Natural killer cell (primary cell): ENCODE measurements around the gene SPOCK2. TPM values are rescaled to one million over a fixed set of nuclear protein-coding genes. Genes with fewer than 3 reads are reported as not detected.

Experiments
- ATAC-seq, 3 donors: fragments of 150-1000 bp in 2 of 3; fragments of 200-7000 bp in 1 of 3; cut with Tn5 transposase; 1 replicate in 1 of 3; 2 replicates in 2 of 3; pipeline ENCODE4 v1.10.0; 2021; ENCODE audit warnings: mild to moderate bottlenecking in 2 of 3, moderate library complexity in 2 of 3
- DNase-seq, 2 donors: peaks; one replicate each; pipeline versions ENCODE4 v3.0.0 to v3.0.0-alpha.2; 2013 to 2021; ENCODE audit warnings: mixed read lengths in 1 of 2
- H3K27ac ChIP-seq: one replicate; pipeline ENCODE4 v1.5.1; 2013; ENCODE audit warnings: mild to moderate bottlenecking, low read length
- H3K27me3 ChIP-seq: one replicate; pipeline ENCODE4 v1.6.1; 2013; ENCODE audit warnings: low read length; ENCODE audit not compliant: control insufficient read depth, insufficient read depth
- H3K36me3 ChIP-seq: one replicate; pipeline ENCODE4 v1.6.1; 2013; ENCODE audit warnings: low read length; ENCODE audit not compliant: control insufficient read depth, insufficient read depth
- H3K4me1 ChIP-seq: one replicate; pipeline ENCODE4 v1.6.1; 2013; ENCODE audit warnings: low read length; ENCODE audit not compliant: control insufficient read depth, insufficient read depth
- H3K4me3 ChIP-seq: one replicate; pipeline ENCODE4 v1.5.1; 2013; ENCODE audit warnings: low read length
- H3K9me3 ChIP-seq: one replicate; pipeline ENCODE4 v1.6.1; 2013; ENCODE audit warnings: low read length; ENCODE audit not compliant: control insufficient read depth, insufficient read depth
- H3K27ac Mint-ChIP-seq, 2 donors: one replicate each; pipeline ENCODE4 v1.8.0; 2022; ENCODE audit warnings: mild to moderate bottlenecking in 2 of 2, mixed read lengths in 2 of 2, moderate library complexity in 1 of 2
- H3K27me3 Mint-ChIP-seq, 2 donors: one replicate each; pipeline ENCODE4 v1.8.0; 2022; ENCODE audit warnings: low read depth in 2 of 2, mixed read lengths in 2 of 2
- H3K36me3 Mint-ChIP-seq: one replicate; pipeline ENCODE4 v1.8.0; 2022; ENCODE audit warnings: mixed read lengths
- H3K4me1 Mint-ChIP-seq, 2 donors: one replicate each; pipeline ENCODE4 v1.8.0; 2022; ENCODE audit warnings: mixed read lengths in 2 of 2
- H3K4me3 Mint-ChIP-seq: one replicate; pipeline ENCODE4 v1.8.0; 2022; ENCODE audit warnings: mild to moderate bottlenecking, moderate library complexity, mixed read lengths
- H3K9me3 Mint-ChIP-seq, 2 donors: one replicate each; pipeline ENCODE4 v1.8.0; 2022; ENCODE audit warnings: mixed read lengths in 2 of 2
- WGBS: methylation state at CpG from one replicate; pipeline ENCODE4 v1.1.7; 2013; ENCODE audit warnings: missing lambda C conversion rate; ENCODE audit not compliant: insufficient coverage; 5-methylcytosine and 5-hydroxymethylcytosine counted together
- intact Hi-C: fragments of 100-400 bp; cut with micrococcal nuclease; formaldehyde crosslinking; loops from one replicate; pipeline ENCODE4 v1.14.2; 2022
- total RNA-seq, 4 donors: library from RNA; stranded (reverse); fragments of 120-200 nt in 1 of 4; gene quantifications; one replicate each; pipeline versions ENCODE4 v1.2.3 to v1.2.4, GENCODE V29; 2013 to 2022
- TF ChIP-seq, protein P1 (sequence below): fragments of 200-600 bp; IDR thresholded peaks from one replicate; pipeline ENCODE4 v1.8.0; 2022; ENCODE audit warnings: antibody characterized with exemption

The SPOCK2 gene
- total RNA-seq, 3 donors from 2014 or later (not counting 1 experiment from before 2014, with no cell fraction given) = 258 to 329 (median 293) TPM

DNA sequence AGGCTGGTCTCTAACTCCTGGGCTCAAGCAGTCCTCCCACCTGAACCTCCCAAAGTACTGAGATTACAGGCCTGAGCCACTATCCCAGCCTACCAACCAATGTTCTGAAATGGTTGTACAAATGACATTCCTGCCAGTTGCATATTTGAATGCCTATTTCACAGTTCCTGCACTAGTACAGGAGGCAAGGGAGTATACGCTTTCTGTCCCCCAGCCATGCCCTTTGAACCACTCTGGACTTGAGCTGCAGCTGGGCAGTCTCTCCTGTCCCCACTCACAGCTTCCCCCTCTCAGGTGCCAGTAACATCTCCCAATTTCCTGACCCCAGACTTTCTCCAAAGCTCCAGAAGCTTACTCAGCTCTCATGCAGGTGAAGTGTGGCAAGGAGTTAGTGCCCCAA lies 58.9 kb downstream of the SPOCK2 start:
- H3K27ac Mint-ChIP-seq = no peak overlapping the region
- no peak overlapping the region for H3K27ac ChIP-seq
- no peaks in the 10 kb centered on the region for H3K27me3 ChIP-seq
- TF ChIP-seq, protein P1, sequence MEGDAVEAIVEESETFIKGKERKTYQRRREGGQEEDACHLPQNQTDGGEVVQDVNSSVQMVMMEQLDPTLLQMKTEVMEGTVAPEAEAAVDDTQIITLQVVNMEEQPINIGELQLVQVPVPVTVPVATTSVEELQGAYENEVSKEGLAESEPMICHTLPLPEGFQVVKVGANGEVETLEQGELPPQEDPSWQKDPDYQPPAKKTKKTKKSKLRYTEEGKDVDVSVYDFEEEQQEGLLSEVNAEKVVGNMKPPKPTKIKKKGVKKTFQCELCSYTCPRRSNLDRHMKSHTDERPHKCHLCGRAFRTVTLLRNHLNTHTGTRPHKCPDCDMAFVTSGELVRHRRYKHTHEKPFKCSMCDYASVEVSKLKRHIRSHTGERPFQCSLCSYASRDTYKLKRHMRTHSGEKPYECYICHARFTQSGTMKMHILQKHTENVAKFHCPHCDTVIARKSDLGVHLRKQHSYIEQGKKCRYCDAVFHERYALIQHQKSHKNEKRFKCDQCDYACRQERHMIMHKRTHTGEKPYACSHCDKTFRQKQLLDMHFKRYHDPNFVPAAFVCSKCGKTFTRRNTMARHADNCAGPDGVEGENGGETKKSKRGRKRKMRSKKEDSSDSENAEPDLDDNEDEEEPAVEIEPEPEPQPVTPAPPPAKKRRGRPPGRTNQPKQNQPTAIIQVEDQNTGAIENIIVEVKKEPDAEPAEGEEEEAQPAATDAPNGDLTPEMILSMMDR = no peak
- no peak overlapping the region for H3K4me3 ChIP-seq
- H3K36me3 Mint-ChIP-seq = no peaks in the 10 kb centered on the region
- no peaks in the 10 kb centered on the region for H3K9me3 ChIP-seq
- H3K4me1 ChIP-seq = no peaks in the 10 kb centered on the region
- H3K4me1 Mint-ChIP-seq = no peaks in the 10 kb centered on the region
- intact Hi-C loops = no loop called here
- ATAC-seq (no peak), DNase-seq (no peak)
- H3K4me3 Mint-ChIP-seq = no peak overlapping the region
- no peaks in the 10 kb centered on the region for H3K36me3 ChIP-seq
- WGBS = 95% methylated on average over 1 of the region's 1 CpG
- H3K27me3 Mint-ChIP-seq = peaks cover 9% of the 10 kb centered on the region in 2 donors
- H3K9me3 Mint-ChIP-seq = no peaks in the 10 kb centered on the region

DNA sequence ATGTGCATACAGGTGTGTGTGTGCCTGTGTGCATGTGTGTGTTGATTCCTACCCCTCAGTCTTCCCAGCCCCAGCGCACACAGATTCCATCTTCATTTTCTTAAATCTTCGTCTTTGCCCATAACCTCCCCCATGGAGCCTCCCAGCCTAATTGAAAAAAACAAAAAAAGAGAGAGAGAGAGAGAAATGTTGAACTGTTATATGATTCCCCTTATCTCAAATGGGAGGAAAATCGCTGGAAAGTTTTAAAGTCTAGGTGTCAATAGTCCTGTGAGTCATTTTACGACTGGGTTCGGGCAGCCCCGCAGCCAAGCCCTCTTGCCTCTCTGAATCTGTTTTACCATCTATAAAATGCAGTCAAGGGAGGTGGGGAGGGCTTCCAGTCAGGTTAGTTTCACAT lies 60.9 kb downstream of the SPOCK2 start:
- Mint-ChIP-seq H3K9me3 (no peaks in the 10 kb centered on the region), H3K4me3 (no peak overlapping the region), H3K27me3 (peaks cover 9% of the 10 kb centered on the region in 2 donors), H3K27ac (no peak overlapping the region), H3K4me1 (no peaks in the 10 kb centered on the region), H3K36me3 (no peaks in the 10 kb centered on the region)
- no peak for DNase-seq
- WGBS = 78% methylated on average over 4 of the region's 6 CpGs
- H3K27ac ChIP-seq = no peak overlapping the region
- H3K9me3 ChIP-seq = no peaks in the 10 kb centered on the region
- H3K4me3 ChIP-seq = no peak overlapping the region
- TF ChIP-seq, protein P1 = no peak
- H3K36me3 ChIP-seq = no peaks in the 10 kb centered on the region
- no peaks in the 10 kb centered on the region for H3K4me1 ChIP-seq
- intact Hi-C loops = no loop called here
- H3K27me3 ChIP-seq = no peaks in the 10 kb centered on the region
- no peak for ATAC-seq

DNA sequence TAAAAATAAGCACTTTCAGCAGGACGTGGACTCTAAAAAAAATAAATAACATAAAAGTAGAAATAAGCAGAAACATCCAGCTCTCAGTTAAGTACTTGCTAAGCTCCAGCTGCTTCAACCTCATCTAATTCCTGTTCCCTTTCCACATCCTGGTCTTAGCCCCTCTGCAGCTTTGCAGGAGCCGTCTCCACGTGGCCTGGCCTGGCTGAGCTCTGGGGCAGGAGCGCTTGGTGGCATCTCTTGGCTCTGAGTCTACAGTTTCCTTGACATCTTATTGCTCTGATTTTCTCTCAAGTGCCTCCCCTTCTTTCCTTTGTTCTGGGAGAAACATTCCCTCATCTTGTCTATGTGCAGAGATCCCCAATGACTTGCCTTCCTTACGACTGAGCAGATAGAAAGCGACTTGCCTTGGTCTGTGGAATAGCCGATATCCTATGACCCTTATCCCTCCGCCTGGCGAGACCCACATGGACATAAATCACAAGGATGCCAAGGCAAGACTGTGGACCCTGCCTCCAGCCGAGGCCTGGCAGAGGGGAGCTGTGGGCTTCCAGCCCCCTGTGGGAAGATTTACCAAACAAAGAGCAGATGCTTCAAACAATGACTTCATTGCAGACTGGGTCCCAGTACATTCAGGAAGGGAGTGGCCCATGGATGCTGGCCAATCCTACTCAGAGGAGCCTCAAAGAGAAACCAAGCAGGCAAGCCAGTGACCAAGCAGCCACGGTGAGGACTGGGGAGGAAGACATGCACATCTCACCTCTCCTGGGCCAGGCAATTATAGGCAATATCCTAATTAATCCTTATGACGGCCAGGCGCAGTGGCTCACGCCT lies 61.9 kb downstream of the SPOCK2 start:
- Histone ChIP-seq H3K27me3 (no peaks in the 10 kb centered on the region), H3K4me1 (no peaks in the 10 kb centered on the region), H3K36me3 (no peaks in the 10 kb centered on the region), H3K27ac (no peak overlapping the region), H3K9me3 (no peaks in the 10 kb centered on the region), H3K4me3 (no peak overlapping the region)
- Mint-ChIP-seq H3K4me1 (no peaks in the 10 kb centered on the region), H3K9me3 (no peaks in the 10 kb centered on the region), H3K27ac (no peak overlapping the region), H3K36me3 (no peaks in the 10 kb centered on the region), H3K27me3 (peaks cover 4% of the 10 kb centered on the region in 2 donors), H3K4me3 (no peak overlapping the region)
- DNase-seq (no peak), ATAC-seq (no peak)
- 90% methylated on average over 14 of the region's 14 CpGs for WGBS
- TF ChIP-seq, protein P1 = no peak
- intact Hi-C loops = no loop called here
